ENCODE data around the gene P2RY12.

P2RY12 gene

DNA sequence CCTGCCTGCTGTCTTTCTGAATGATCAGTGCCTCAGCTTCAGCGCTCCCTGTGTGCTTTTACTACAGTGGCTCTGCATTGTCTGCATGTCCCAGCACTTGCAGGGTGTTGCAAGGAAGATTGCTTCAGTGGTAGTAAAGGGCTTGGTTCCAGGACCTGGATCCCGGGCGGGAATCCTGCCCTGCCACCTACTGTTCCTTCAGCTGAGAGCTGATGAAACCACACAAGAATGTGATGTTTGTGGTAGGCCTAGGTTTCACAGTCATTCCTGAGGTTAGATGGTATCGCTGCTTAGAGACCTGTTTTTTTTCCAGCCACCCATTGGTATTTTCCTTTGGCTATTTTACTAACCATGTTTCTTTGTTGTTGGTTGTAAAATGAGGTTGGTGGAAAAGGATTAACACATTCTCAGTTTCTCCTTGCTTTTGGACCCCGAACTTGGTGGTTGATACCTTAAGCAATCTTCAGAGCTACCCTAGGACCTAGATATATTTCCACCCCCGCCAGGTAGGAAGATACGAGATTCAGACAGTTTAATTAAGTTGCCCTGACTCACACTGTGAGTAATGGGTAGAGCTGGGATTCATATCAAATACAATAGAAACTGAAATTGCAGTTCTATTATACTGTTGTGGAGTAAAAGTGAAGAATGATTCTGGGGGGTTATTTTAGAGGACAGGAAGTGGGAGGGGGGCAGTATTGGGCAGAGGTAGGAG is 79.3 kb downstream of the P2RY12 start:
- DNase-seq = peak; percentile 11

GRCh38 chr3:151303751-151304150 is 80.8 kb downstream of the P2RY12 start:
- DNase-seq = no peak

DNA sequence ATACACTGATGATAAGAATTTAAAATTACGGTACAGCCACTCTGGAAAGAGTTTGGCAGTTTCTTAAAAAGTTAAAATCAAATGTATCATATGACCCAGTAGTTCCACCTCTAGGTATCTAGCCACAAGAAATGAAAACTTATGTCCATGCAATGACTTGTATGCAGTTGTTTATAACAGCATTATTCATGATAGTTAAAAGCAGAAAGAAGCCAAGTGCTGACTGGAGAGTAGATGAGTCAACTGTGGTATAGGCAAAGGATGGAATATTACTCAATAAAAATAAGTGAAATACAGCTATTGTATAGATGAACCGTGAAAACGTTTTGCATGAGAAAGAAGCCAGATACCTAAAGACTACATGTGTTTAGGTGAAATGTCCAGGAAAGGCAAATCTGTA is 82.8 kb downstream of the P2RY12 start:
- no peak for DNase-seq

- DNase-seq = no peak
Observed at GRCh38 chr3:151300539-151300938, 84.0 kb downstream of the P2RY12 start.

DNA sequence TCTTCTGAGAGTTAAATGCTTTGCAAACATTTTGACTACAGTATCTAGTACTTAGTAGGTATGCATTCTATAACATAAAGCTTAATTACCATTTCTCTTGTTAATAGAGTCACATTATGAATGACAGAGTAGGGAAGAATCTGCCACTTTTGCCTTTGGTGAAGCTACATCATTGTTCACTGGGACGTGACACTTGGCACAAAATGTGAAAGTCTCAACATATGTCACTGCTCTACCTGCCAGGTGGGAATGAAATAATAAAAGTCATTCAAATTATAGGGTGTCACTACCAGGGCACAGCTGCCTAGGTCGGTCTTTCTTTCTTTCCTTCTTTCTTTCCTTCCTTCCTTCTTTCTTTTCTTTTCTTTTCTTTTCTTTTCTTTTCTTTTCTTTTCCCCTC is 85.5 kb downstream of the P2RY12 start:
- no peak for DNase-seq

DNA sequence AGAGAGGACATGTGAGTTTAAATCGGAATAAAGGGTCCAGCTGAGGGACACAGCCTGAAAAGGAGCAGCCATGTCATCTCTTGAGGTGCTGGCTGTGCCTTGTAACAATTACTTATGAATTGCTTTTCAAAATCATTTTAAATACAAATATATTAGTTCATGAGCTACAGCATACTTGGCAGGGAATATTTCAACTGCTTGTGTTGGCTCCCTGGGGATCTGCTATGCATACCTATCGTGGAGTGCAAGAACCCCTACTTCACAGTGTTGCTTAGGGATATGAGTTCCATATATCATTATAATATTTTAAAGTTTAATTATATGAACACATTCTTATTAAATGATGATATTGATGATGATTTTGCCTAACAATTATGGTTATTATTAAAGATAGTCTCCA is 87.1 kb downstream of the P2RY12 start:
- no peak for DNase-seq

DNA sequence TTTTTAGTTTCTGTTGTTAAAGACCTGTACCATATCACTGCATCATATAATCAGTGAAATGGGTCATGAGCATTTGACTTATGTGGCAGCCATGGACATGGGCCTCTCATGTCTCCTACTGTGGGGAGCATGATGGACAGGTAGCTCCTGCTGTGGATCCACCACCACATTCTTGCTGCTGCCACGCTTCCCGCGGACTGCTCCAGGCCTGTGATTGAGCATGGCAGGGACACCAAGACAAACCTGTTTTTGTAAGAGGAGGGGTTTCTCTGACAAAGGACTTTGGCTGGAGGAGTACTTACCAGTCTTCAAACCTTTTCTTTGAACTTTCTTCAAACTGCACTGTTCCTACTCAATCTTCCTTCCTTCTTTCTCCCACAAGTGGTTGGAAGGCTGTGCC is 88.3 kb downstream of the P2RY12 start:
- no peak for DNase-seq

- no peak for DNase-seq
Observed at GRCh38 chr3:151293127-151293526, 91.4 kb downstream of the P2RY12 start.

- peak; percentile 7 for DNase-seq
Observed at GRCh38 chr3:151290673-151291072, 93.9 kb downstream of the P2RY12 start.

- DNase-seq = no peak
Observed at GRCh38 chr3:151289445-151289844, 95.1 kb downstream of the P2RY12 start.
